NT2/D1 (cell line): Measurements from ENCODE around the gene CELF5.

Source experiments
- YY1 ChIP-seq: IDR thresholded peaks from 2 replicates; pipeline ENCODE4 v1.6.1; 2011; ENCODE audit not compliant: insufficient read length, insufficient read depth
- ZNF274 ChIP-seq: IDR thresholded peaks from 2 replicates; pipeline ENCODE4 v1.6.1; 2011; ENCODE audit warnings: mild to moderate bottlenecking, low read depth, low read length

DNA sequence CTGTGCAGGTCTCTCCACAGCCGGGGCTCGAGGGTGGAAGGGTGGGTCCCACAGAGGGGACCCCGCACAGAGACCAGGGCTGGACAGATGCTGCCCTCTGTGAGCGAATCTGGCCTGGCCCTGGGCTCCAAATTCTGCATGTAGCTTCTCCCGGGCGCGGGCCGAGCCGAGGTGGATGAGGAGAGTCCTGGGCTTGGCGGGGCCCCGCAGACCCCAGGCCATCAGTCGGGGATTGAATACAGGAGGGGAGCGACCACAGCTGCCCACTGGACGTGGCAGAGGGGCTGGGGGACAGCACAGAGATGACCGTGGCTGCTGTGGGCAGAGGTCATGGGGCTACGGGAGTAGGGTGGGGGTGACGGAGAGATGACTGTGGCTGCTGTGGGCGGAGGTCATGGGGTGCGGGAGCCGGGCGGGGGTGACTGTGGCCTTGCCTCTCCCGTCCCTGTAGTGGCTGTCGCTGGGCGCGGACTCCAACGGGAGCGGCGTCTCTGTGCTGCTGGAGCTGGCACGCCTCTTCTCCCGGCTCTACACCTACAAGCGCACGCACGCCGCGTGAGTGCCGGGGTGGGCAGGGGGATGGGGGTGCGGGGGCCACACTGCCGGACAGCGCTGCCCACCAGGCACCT, 23.3 kb upstream of the CELF5 start:
- TF ChIP-seq YY1, result no peak
- no peak for TF ChIP-seq ZNF274
